Endothelial cell (in vitro differentiated cells): Measurements from ENCODE around the gene CCM2. TPM values are rescaled to one million over a fixed set of nuclear protein-coding genes. Genes with fewer than 3 reads are reported as not detected.

Source experiments
- DNase-seq: peaks from one replicate; pipeline ENCODE4 v3.0.0; 2021; ENCODE audit warnings: low spot score
- H3K27ac Mint-ChIP-seq: one replicate; pipeline ENCODE4 v1.8.0; 2021; ENCODE audit warnings: mixed read lengths, inconsistent platforms; ENCODE audit not compliant: unreplicated experiment
- H3K27me3 Mint-ChIP-seq: one replicate; pipeline ENCODE4 v1.8.0; 2021; ENCODE audit warnings: mild to moderate bottlenecking, moderate library complexity, mixed read lengths, inconsistent platforms; ENCODE audit not compliant: unreplicated experiment
- H3K36me3 Mint-ChIP-seq: one replicate; pipeline ENCODE4 v1.8.0; 2021; ENCODE audit warnings: mild to moderate bottlenecking, low read depth, mixed read lengths, inconsistent platforms; ENCODE audit not compliant: unreplicated experiment
- H3K4me1 Mint-ChIP-seq: one replicate; pipeline ENCODE4 v1.8.0; 2021; ENCODE audit warnings: mild to moderate bottlenecking, mixed read lengths, inconsistent platforms; ENCODE audit not compliant: unreplicated experiment
- H3K4me3 Mint-ChIP-seq: one replicate; pipeline ENCODE4 v1.8.0; 2021; ENCODE audit warnings: mild to moderate bottlenecking, mixed read lengths, inconsistent platforms; ENCODE audit not compliant: unreplicated experiment
- H3K9me3 Mint-ChIP-seq: one replicate; pipeline ENCODE4 v1.8.0; 2021; ENCODE audit warnings: mixed read lengths, inconsistent platforms; ENCODE audit not compliant: unreplicated experiment
- CTCF ChIP-seq: fragments of 200-600 bp; sonication (generic); IDR thresholded peaks from one replicate; pipeline ENCODE4 v1.5.0; 2021; ENCODE audit warnings: antibody characterized with exemption; ENCODE audit not compliant: unreplicated experiment
- total RNA-seq: library from RNA; stranded (reverse); fragmentation: NEBNext Ultra II Directional; extraction: Animal tissue kit (Norgen Biotek cat#: 25700); gene quantifications from one replicate; pipeline ENCODE4 v1.2.1, GENCODE V29; 2021; ENCODE audit not compliant: unreplicated experiment

The CCM2 gene
- total RNA-seq, 1 donor from 2014 or later, result 59.8 TPM

- no peaks in the 10 kb centered on the region for H3K9me3 Mint-ChIP-seq
- H3K4me1 Mint-ChIP-seq, result peaks cover 19% of the 10 kb centered on the region
- no peak for TF ChIP-seq CTCF
- DNase-seq, result no peak
- no peak overlapping the region for H3K4me3 Mint-ChIP-seq
- H3K27me3 Mint-ChIP-seq, result peaks cover 19% of the 10 kb centered on the region
- H3K36me3 Mint-ChIP-seq, result no peaks in the 10 kb centered on the region
- H3K27ac Mint-ChIP-seq, result no peak overlapping the region
Observed at GRCh38 chr7:45114926-45115325, 114.9 kb downstream of the CCM2 start.

- H3K27me3 Mint-ChIP-seq, result peaks cover 18% of the 10 kb centered on the region
- H3K36me3 Mint-ChIP-seq, result no peaks in the 10 kb centered on the region
- H3K9me3 Mint-ChIP-seq, result no peaks in the 10 kb centered on the region
- TF ChIP-seq CTCF, result no peak
- H3K4me3 Mint-ChIP-seq, result no peak overlapping the region
- no peak for DNase-seq
- H3K27ac Mint-ChIP-seq, result no peak overlapping the region
- peaks cover 13% of the 10 kb centered on the region for H3K4me1 Mint-ChIP-seq
Observed at GRCh38 chr7:45116048-45116447, 116.0 kb downstream of the CCM2 start.

GRCh38 chr7:45117582-45117981 is 117.6 kb downstream of the CCM2 start:
- no peak overlapping the region for H3K27ac Mint-ChIP-seq
- H3K9me3 Mint-ChIP-seq, result no peaks in the 10 kb centered on the region
- H3K4me1 Mint-ChIP-seq, result peaks cover 1% of the 10 kb centered on the region
- DNase-seq, result no peak
- H3K27me3 Mint-ChIP-seq, result peaks cover 15% of the 10 kb centered on the region
- H3K36me3 Mint-ChIP-seq, result no peaks in the 10 kb centered on the region
- no peak for TF ChIP-seq CTCF
- no peak overlapping the region for H3K4me3 Mint-ChIP-seq

GRCh38 chr7:45118292-45118691 is 118.3 kb downstream of the CCM2 start:
- no peak for TF ChIP-seq CTCF
- H3K4me3 Mint-ChIP-seq, result no peak overlapping the region
- H3K27me3 Mint-ChIP-seq, result peaks cover 15% of the 10 kb centered on the region

GRCh38 chr7:45118889-45119331 is 118.9 kb downstream of the CCM2 start:
- no peak for TF ChIP-seq CTCF
- H3K27me3 Mint-ChIP-seq, result peaks cover 15% of the 10 kb centered on the region
- no peaks in the 10 kb centered on the region for H3K9me3 Mint-ChIP-seq
- H3K4me1 Mint-ChIP-seq, result no peaks in the 10 kb centered on the region
- no peak overlapping the region for H3K27ac Mint-ChIP-seq
- no peak for DNase-seq
- H3K4me3 Mint-ChIP-seq, result no peak overlapping the region
- H3K36me3 Mint-ChIP-seq, result no peaks in the 10 kb centered on the region

More at GRCh38 chr7:45118292-45118691, 118.3 kb downstream of the CCM2 start:
- DNase-seq, result no peak
- Mint-ChIP-seq H3K27ac (no peak overlapping the region), H3K9me3 (no peaks in the 10 kb centered on the region), H3K4me1 (no peaks in the 10 kb centered on the region), H3K36me3 (no peaks in the 10 kb centered on the region)
